ENCODE data around the gene ARIH1. TPM values are rescaled to one million over a fixed set of nuclear protein-coding genes. Genes with fewer than 3 reads are reported as not detected.
A peak's percentile ranks its signal among the peaks of the same experiment; 100 is the strongest.
"Not testable (repeated sequence)": the region's sequence is repeated elsewhere in the genome, so short reads cannot be mapped to it uniquely, and the experiment has no call there.

ARIH1 gene
- total RNA-seq, 1 donor: 37.6 TPM

GRCh38 chr15:72609862-72610261 lies 135.7 kb downstream of the ARIH1 start:
- DNase-seq (ENCODE audit: low read depth): no peak
- H3K4me3 ChIP-seq (ENCODE audit: low read depth, low read length): no peak overlapping the region

GRCh38 chr15:72612324-72612723 lies 138.2 kb downstream of the ARIH1 start:
- not testable (repeated sequence) for DNase-seq (ENCODE audit: low read depth)

More at GRCh38 chr15:72609862-72610261, 135.7 kb downstream of the ARIH1 start:
- TF ChIP-seq CTCF (IDR thresholded peaks at IDR 0.05; ENCODE audit: insufficient read depth, low read depth, low read length): no peak

GRCh38 chr15:72614810-72615532 lies 140.8 kb downstream of the ARIH1 start:
- TF ChIP-seq CTCF (IDR thresholded peaks at IDR 0.05; ENCODE audit: insufficient read depth, low read depth, low read length): no peak
- no peak for DNase-seq (ENCODE audit: low read depth)

More at GRCh38 chr15:72612324-72612723, 138.2 kb downstream of the ARIH1 start:
- H3K4me3 ChIP-seq (ENCODE audit: low read depth, low read length): not testable (repeated sequence)

GRCh38 chr15:72615533-72616233 lies 141.6 kb downstream of the ARIH1 start:
- not testable (repeated sequence) for DNase-seq (ENCODE audit: low read depth); H3K4me3 ChIP-seq (ENCODE audit: low read depth, low read length)

More at GRCh38 chr15:72614810-72615532, 140.8 kb downstream of the ARIH1 start:
- no peak overlapping the region for H3K4me3 ChIP-seq (ENCODE audit: low read depth, low read length)

- DNase-seq (ENCODE audit: low read depth): no peak
Measured at GRCh38 chr15:72616491-72617210, 142.5 kb downstream of the ARIH1 start.

GRCh38 chr15:72623854-72624253 lies 149.7 kb downstream of the ARIH1 start:
- H3K4me3 ChIP-seq (ENCODE audit: low read depth, low read length); DNase-seq (ENCODE audit: low read depth): not testable (repeated sequence)

More at GRCh38 chr15:72616491-72617210, 142.5 kb downstream of the ARIH1 start:
- no peak overlapping the region for H3K4me3 ChIP-seq (ENCODE audit: low read depth, low read length)
- TF ChIP-seq CTCF (IDR thresholded peaks at IDR 0.05; ENCODE audit: insufficient read depth, low read depth, low read length): no peak

GRCh38 chr15:72626153-72626552 lies 152.0 kb downstream of the ARIH1 start:
- H3K4me3 ChIP-seq (ENCODE audit: low read depth, low read length); DNase-seq (ENCODE audit: low read depth): not testable (repeated sequence)

GRCh38 chr15:72628249-72629067 lies 154.3 kb downstream of the ARIH1 start:
- TF ChIP-seq CTCF (IDR thresholded peaks at IDR 0.05; ENCODE audit: insufficient read depth, low read depth, low read length): peak; percentile 9
- DNase-seq (ENCODE audit: low read depth): not testable (repeated sequence)

GRCh38 chr15:72629068-72629570 lies 155.0 kb downstream of the ARIH1 start:
- not testable (repeated sequence) for H3K4me3 ChIP-seq (ENCODE audit: low read depth, low read length); DNase-seq (ENCODE audit: low read depth)

More at GRCh38 chr15:72628249-72629067, 154.3 kb downstream of the ARIH1 start:
- H3K4me3 ChIP-seq (ENCODE audit: low read depth, low read length): not testable (repeated sequence)

GRCh38 chr15:72636519-72637282 lies 162.6 kb downstream of the ARIH1 start:
- peak overlapping the region; percentile 49 for H3K4me3 ChIP-seq (ENCODE audit: low read depth, low read length)
- peak; percentile 80 for DNase-seq (ENCODE audit: low read depth)

GRCh38 chr15:72639759-72640483 lies 165.8 kb downstream of the ARIH1 start:
- not testable (repeated sequence) for H3K4me3 ChIP-seq (ENCODE audit: low read depth, low read length); DNase-seq (ENCODE audit: low read depth)
